ENCODE measurements around the gene IFIT1.
A peak's percentile ranks its signal among the peaks of the same experiment; 100 is the strongest.

The IFIT1 gene

GRCh38 chr10:89363729-89364442 is 28.5 kb upstream of the IFIT1 start:
- H3K4me3 ChIP-seq (ENCODE audit: low read depth, low read length) = no peak overlapping the region
- DNase-seq (ENCODE audit: low read depth, low spot score) = no peak
- CTCF ChIA-PET = interaction anchor here (0.9 to 2.1 kb wide), 3 partner anchors 8 to 23 kb away, joined by 3 to 6 read pairs (median 4); no protein-coding TSS in a partner anchor
- TF ChIP-seq CTCF (IDR thresholded peaks at IDR 0.05; ENCODE audit: insufficient read depth, low read length, missing control alignments) = no peak
- POLR2A ChIA-PET = interaction anchor here (1.6 kb wide), 1 partner anchor 12 kb away, joined by 4 read pairs; no protein-coding TSS in a partner anchor

GRCh38 chr10:89364531-89364930 is 27.9 kb upstream of the IFIT1 start:
- POLR2A ChIA-PET = interaction anchor here (1.6 kb wide), 1 partner anchor 12 kb away, joined by 4 read pairs; no protein-coding TSS in a partner anchor
- CTCF ChIA-PET = interaction anchor here (0.5 to 2.1 kb wide), 4 partner anchors 8 to 32 kb away, joined by 3 to 6 read pairs (median 4); no protein-coding TSS in a partner anchor
- DNase-seq (ENCODE audit: low read depth, low spot score) = no peak
- no peak for TF ChIP-seq CTCF (IDR thresholded peaks at IDR 0.05; ENCODE audit: insufficient read depth, low read length, missing control alignments)
- no peak overlapping the region for H3K4me3 ChIP-seq (ENCODE audit: low read depth, low read length)

- DNase-seq (ENCODE audit: low read depth, low spot score) = no peak
- TF ChIP-seq CTCF (IDR thresholded peaks at IDR 0.05; ENCODE audit: insufficient read depth, low read length, missing control alignments) = no peak
- H3K4me3 ChIP-seq (ENCODE audit: low read depth, low read length) = no peak overlapping the region
- POLR2A ChIA-PET = no interaction called here
- CTCF ChIA-PET = interaction anchor here (0.7 to 9.5 kb wide), 14 partner anchors 11 to 155 kb away, joined by 3 to 75 read pairs (median 20); partner anchors contain the start of genes IFIT1 and LIPA
Observed at GRCh38 chr10:89367529-89367928, 24.9 kb upstream of the IFIT1 start.

GRCh38 chr10:89368129-89368528 is 24.3 kb upstream of the IFIT1 start:
- CTCF ChIA-PET = interaction anchor here (0.9 to 9.5 kb wide), 23 partner anchors 9 to 167 kb away, joined by 3 to 75 read pairs (median 16); partner anchors contain the start of genes IFIT1, LIPA and SLC16A12

GRCh38 chr10:89369156-89370105 is 23.0 kb upstream of the IFIT1 start:
- DNase-seq (ENCODE audit: low read depth, low spot score) = no peak
- ChIA-PET POLR2A (interaction anchor here (2.0 kb wide), 1 partner anchor 17 kb away, joined by 9 read pairs; no protein-coding TSS in a partner anchor), CTCF (interaction anchor here (0.6 to 9.5 kb wide), 48 partner anchors 8 to 340 kb away, joined by 3 to 75 read pairs (median 6); partner anchors contain the start of genes IFIT1, IFIT2, IFIT3 and IFIT5)
- TF ChIP-seq CTCF (IDR thresholded peaks at IDR 0.05; ENCODE audit: insufficient read depth, low read length, missing control alignments) = peak; percentile 35
- H3K4me3 ChIP-seq (ENCODE audit: low read depth, low read length) = no peak overlapping the region

More at GRCh38 chr10:89368129-89368528, 24.3 kb upstream of the IFIT1 start:
- POLR2A ChIA-PET = no interaction called here
- TF ChIP-seq CTCF (IDR thresholded peaks at IDR 0.05; ENCODE audit: insufficient read depth, low read length, missing control alignments) = no peak
- no peak for DNase-seq (ENCODE audit: low read depth, low spot score)
- H3K4me3 ChIP-seq (ENCODE audit: low read depth, low read length) = no peak overlapping the region
